Measurements from ENCODE around the gene PRUNE2. TPM values are rescaled to one million over a fixed set of nuclear protein-coding genes. Genes with fewer than 3 reads are reported as not detected.
"Not testable (repeated sequence)": the region's sequence is repeated elsewhere in the genome, so short reads cannot be mapped to it uniquely, and the experiment has no call there.

PRUNE2 gene, protein sequence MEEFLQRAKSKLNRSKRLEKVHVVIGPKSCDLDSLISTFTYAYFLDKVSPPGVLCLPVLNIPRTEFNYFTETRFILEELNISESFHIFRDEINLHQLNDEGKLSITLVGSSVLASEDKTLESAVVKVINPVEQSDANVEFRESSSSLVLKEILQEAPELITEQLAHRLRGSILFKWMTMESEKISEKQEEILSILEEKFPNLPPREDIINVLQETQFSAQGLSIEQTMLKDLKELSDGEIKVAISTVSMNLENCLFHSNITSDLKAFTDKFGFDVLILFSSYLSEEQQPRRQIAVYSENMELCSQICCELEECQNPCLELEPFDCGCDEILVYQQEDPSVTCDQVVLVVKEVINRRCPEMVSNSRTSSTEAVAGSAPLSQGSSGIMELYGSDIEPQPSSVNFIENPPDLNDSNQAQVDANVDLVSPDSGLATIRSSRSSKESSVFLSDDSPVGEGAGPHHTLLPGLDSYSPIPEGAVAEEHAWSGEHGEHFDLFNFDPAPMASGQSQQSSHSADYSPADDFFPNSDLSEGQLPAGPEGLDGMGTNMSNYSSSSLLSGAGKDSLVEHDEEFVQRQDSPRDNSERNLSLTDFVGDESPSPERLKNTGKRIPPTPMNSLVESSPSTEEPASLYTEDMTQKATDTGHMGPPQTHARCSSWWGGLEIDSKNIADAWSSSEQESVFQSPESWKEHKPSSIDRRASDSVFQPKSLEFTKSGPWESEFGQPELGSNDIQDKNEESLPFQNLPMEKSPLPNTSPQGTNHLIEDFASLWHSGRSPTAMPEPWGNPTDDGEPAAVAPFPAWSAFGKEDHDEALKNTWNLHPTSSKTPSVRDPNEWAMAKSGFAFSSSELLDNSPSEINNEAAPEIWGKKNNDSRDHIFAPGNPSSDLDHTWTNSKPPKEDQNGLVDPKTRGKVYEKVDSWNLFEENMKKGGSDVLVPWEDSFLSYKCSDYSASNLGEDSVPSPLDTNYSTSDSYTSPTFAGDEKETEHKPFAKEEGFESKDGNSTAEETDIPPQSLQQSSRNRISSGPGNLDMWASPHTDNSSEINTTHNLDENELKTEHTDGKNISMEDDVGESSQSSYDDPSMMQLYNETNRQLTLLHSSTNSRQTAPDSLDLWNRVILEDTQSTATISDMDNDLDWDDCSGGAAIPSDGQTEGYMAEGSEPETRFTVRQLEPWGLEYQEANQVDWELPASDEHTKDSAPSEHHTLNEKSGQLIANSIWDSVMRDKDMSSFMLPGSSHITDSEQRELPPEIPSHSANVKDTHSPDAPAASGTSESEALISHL (N-terminal part only)
- polyA plus RNA-seq (ENCODE audit: insufficient read length in 4 of 4): 10 to 100 TPM in 2 of 4 donors, 1 to 10 TPM in 2; 5.3 to 16.7 (median 10.7) TPM

DNA sequence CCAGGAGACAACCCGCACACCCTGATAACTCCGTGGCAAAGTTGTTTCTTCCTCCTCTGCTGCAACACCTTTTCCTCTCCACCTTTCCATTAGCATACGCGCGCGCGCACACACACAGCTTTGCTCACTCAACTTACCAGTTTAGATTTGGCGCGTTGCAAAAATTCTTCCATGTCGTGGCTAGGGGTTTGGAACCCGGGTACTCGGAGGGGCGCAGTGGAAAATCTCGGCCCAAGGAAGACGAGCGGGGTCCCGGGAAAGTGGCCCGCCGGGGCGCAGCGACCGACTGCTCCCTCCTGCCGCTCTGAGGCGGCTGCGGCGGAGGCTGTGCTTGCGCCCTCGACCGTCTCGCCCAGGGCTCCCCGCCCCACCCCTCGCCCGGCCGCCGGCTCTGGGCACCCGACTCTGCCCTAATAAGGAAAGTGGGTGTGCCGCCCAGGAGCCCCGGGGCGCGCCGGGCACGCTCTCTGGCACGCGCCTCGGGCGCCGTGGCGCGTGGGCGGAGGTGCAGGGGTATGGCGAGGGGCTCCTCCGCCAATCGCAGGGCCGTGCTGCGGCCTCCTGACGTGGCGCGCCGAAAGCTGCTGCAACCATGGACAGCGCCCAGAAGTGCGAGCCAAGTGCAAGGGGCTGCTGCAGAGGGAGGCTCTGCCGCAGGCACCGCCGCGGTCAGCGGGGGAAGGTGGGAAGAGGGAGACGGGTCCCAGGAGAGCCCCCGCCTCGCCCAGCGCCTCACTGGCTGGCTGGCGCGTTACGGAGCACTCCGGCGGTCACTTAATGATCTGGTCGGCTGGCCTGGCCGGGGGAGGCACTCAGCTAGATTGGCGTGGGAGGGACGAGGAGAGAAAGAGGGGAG is at the start of gene PRUNE2:
Gene PRUNE2 (minus strand): TSS at position 324 of the 856 bp plus-strand sequence. CDS start 151 bp downstream, at position 173.
- peak; percentile 73 to 81 (median 76) for DNase-seq (ENCODE audit: low read depth in 4 of 4, low spot score in 3 of 4)

GRCh38 chr9:76955406-76955805 is 49.5 kb upstream of the PRUNE2 start:
- DNase-seq (ENCODE audit: low read depth in 4 of 4, low spot score in 3 of 4): not testable (repeated sequence)

DNA sequence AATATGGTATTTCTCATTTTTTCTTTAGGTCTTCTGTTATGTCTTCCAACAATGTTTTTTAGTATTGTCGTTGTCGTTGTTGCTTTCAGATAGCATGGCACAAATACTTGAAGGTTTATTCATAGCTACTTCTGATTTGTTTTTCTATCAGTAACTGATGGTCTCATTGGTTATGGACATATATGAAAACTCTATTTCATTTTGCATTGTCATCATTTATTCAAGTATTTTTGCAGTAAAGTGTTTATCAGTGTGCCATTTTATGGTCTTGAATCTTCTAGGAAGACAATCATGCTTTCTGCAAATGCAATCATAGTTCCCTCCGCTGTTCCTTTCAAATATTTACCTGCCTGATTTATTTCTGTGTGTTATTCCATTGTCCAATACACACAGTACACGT is 44.0 kb upstream of the PRUNE2 start:
- DNase-seq (ENCODE audit: low read depth in 4 of 4, low spot score in 3 of 4): no peak

DNA sequence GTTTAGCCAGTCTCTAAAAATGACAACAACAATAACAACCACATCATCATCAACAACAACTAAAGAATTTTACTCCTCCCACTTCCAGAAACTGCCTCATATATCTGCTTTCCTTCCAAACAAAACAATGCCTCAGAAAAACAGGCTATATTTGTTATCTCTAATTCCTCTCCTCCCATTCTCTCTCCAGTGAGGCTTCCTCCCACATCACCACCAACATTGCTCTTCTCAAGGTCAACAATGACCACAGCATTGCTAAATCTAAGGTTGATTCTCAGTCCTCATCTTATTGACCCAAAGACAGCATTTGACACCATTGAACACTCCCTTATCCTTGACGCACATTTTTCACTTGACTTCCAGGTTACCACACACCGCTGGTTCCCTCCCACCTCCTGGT is 38.1 kb upstream of the PRUNE2 start:
- no peak for DNase-seq (ENCODE audit: low read depth in 4 of 4, low spot score in 3 of 4)

DNA sequence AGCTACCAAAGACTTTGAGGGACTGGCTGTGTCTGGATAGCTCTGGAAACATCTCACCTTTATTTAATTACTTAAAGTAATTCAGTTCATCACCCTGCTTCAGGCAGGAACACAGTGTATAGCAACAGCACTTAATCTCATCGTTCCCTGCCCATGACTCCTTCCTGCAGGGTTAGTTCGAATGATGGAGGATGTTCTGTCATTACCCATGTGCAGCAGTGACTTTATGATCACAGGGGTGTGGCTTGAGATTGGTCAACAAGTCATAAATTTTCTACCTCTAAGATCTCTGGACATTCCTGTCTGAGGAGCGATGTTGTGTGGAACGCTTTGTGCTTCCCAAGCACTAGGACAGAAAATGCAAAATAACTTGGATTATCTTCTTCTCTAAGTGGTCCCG is 37.1 kb upstream of the PRUNE2 start:
- no peak for DNase-seq (ENCODE audit: low read depth in 4 of 4, low spot score in 3 of 4)

- no peak for DNase-seq (ENCODE audit: low read depth in 4 of 4, low spot score in 3 of 4)
Observed at GRCh38 chr9:76932757-76933156, 26.8 kb upstream of the PRUNE2 start.

DNA sequence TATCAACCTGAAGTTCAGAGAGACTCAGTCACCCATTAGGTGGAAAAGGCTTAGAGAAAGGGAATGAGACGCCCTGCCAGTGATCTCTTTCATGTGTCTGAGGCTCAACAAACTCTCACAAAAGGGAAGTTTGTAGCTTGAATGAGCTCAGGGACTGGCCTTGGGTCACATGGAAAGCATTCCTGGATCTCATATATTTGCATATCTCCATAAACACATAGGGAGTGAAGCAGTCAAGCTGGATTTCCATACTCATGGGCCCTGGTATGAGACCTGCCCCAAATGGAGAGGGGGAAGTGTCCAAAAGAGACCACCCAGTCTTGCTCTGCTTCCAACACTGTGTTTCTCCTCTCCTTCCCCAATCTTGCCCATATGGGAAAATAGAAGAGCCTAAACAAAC is 26.4 kb upstream of the PRUNE2 start:
- DNase-seq (ENCODE audit: low read depth in 4 of 4, low spot score in 3 of 4): no peak

DNA sequence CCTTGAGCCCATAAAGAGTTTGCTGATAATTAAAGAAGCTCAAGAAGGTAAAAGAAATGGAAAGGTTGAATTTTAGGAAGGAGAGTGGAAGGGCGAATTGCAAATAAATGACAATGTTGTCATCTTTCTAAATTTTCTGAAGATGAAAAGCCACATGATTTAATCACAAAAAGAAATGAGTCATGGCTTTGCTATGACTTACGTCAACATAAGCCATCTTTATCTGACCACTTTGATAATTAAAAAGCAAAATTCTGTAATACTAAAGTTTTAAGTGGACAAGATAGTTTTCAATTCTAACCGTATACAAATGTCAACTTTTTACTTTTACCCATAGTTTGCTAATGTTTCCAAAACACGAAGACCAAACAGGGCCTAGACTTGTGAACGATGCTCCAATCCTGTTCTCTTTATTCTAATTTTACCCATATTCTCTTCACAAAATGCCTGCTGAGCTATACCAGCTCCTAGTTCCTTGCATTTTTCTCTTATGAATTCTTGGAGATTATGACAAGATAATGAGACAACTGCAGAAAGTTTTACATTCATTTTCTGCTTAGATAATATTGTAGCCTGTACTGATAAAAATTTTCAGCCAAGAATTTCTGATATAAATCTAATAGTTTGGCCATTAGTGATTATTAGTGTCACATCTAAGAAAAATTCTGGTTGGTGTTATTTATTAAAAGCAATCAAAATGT is 21.8 kb upstream of the PRUNE2 start:
- DNase-seq (ENCODE audit: low read depth in 4 of 4, low spot score in 3 of 4): no peak

GRCh38 chr9:76926846-76927245 is 20.9 kb upstream of the PRUNE2 start:
- no peak for DNase-seq (ENCODE audit: low read depth in 4 of 4, low spot score in 3 of 4)

GRCh38 chr9:76926324-76926741 is 20.4 kb upstream of the PRUNE2 start:
- DNase-seq (ENCODE audit: low read depth in 4 of 4, low spot score in 3 of 4): no peak

GRCh38 chr9:76921165-76921564 is 15.3 kb upstream of the PRUNE2 start:
- no peak for DNase-seq (ENCODE audit: low read depth in 4 of 4, low spot score in 3 of 4)

DNA sequence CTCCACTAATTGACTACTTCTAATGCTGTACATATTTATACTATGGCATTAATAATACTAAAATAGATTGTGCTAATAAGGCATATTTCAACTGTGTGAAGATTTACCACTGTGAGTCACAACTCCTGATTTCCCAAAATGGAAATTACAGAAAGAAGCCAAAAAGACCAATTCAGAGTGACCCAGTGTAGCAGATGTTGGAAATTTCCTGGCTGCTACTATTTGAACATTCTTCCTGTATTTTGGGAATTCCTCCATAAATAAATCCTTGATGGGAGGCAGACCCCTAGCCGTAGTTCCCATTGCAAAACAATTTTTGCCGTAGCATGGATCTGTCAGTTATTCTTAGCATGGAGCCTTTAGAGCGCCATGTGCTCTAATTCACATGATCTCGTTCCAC is 11.4 kb upstream of the PRUNE2 start:
- DNase-seq (ENCODE audit: low read depth in 4 of 4, low spot score in 3 of 4): no peak

- DNase-seq (ENCODE audit: low read depth in 4 of 4, low spot score in 3 of 4): no peak
Observed at GRCh38 chr9:76916231-76916630, 10.3 kb upstream of the PRUNE2 start.

GRCh38 chr9:76913467-76913866 is 7.6 kb upstream of the PRUNE2 start:
- no peak for DNase-seq (ENCODE audit: low read depth in 4 of 4, low spot score in 3 of 4)

GRCh38 chr9:76912636-76913275 is 6.8 kb upstream of the PRUNE2 start:
- no peak for DNase-seq (ENCODE audit: low read depth in 4 of 4, low spot score in 3 of 4)

- DNase-seq (ENCODE audit: low read depth in 4 of 4, low spot score in 3 of 4): no peak
Observed at GRCh38 chr9:76911971-76912370, 6.1 kb upstream of the PRUNE2 start.

DNA sequence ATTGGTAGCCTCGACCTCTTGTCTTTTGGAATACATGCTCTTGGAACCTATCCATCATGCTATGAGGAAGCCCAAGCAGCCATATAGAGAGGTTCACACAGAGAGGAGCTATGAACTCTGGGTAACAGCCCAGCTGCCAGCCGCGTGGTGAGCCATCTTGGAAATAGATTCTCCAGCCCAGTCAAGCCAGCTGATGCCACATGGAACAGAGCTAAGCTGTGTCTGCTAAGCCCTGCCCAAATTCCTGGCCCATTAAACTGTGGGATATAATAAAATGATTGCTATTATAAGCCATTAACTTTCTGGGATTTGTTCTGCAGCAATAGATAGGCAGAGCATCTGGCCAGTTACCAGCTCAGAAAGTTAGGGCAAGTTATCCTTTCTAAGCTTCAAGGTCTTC is 4.9 kb upstream of the PRUNE2 start:
- DNase-seq (ENCODE audit: low read depth in 4 of 4, low spot score in 3 of 4): no peak

DNA sequence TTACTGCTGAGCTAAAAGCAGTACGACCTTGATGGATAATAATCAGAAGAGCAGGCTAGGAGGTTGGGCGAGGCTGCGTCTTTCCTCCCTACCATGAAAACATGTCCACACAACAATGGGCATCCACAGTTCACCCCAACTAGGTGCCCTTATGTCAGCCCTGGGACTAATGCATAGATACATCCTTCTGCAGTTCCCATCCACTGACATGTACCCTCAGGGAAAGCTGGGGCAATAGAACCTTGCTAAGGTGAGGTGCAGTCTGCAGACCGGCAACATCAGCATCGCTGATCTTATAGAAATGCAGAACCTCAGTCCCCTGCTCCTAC is 697 bp upstream of the PRUNE2 start:
- no peak for DNase-seq (ENCODE audit: low read depth in 4 of 4, low spot score in 3 of 4)

Data from left renal pelvis (tissue), 4 donors.